DMS153 (cell line): ENCODE measurements around the gene IGFBP4.
A peak's percentile ranks its signal among the peaks of the same experiment; 100 is the strongest.

Source experiments
- DNase-seq: peaks from one replicate; lab custom pipeline; 2025; lab: John Stamatoyannopoulos, UW

The IGFBP4 gene

GRCh38 chr17:40490289-40490853 is 47.1 kb downstream of the IGFBP4 start:
- DNase-seq: peak; percentile 86

GRCh38 chr17:40490982-40491381 is 47.7 kb downstream of the IGFBP4 start:
- DNase-seq: no peak

GRCh38 chr17:40491486-40491885 is 48.2 kb downstream of the IGFBP4 start:
- DNase-seq: no peak

GRCh38 chr17:40493697-40494096 is 50.4 kb downstream of the IGFBP4 start:
- DNase-seq: no peak

- no peak for DNase-seq
Observed at GRCh38 chr17:40495140-40495539, 51.9 kb downstream of the IGFBP4 start.

- no peak for DNase-seq
Observed at GRCh38 chr17:40496170-40496569, 52.9 kb downstream of the IGFBP4 start.

- no peak for DNase-seq
Observed at GRCh38 chr17:40496634-40497420, 53.6 kb downstream of the IGFBP4 start.

GRCh38 chr17:40497695-40498094 is 54.4 kb downstream of the IGFBP4 start:
- DNase-seq: no peak

GRCh38 chr17:40498281-40499084 is 55.2 kb downstream of the IGFBP4 start:
- peak; percentile 51 for DNase-seq

- DNase-seq: peak; percentile 71
Observed at GRCh38 chr17:40499551-40500189, 56.4 kb downstream of the IGFBP4 start.

GRCh38 chr17:40500190-40500589 is 56.9 kb downstream of the IGFBP4 start:
- DNase-seq: no peak

- DNase-seq: no peak
Observed at GRCh38 chr17:40500709-40501108, 57.5 kb downstream of the IGFBP4 start.

GRCh38 chr17:40501499-40501911 is 58.3 kb downstream of the IGFBP4 start, which contains the start of gene TNS4:
TNS4 (minus strand) TSS chr17:40501623; CDS start chr17:40496425, 5,198 bp downstream.
- DNase-seq: no peak

- no peak for DNase-seq
Observed at GRCh38 chr17:40502716-40503115, 59.5 kb downstream of the IGFBP4 start.

- no peak for DNase-seq
Observed at GRCh38 chr17:40503154-40503553, 59.9 kb downstream of the IGFBP4 start.

GRCh38 chr17:40506786-40507185 is 63.5 kb downstream of the IGFBP4 start:
- no peak for DNase-seq
